Smooth muscle cell (in vitro differentiated cells): ENCODE data around the gene IGF1R. TPM values are rescaled to one million over a fixed set of nuclear protein-coding genes. Genes with fewer than 3 reads are reported as not detected.

ENCODE experiments used
- DNase-seq: peaks from one replicate; lab custom pipeline; 2025; ENCODE audit not compliant: unreplicated experiment; lab: John Stamatoyannopoulos, UW
- H2AFZ ChIP-seq: fragments of 200-600 bp; sonication (generic); 2 replicates; pipeline ENCODE4 v1.6.0; 2016; ENCODE audit warnings: antibody characterized with exemption, low read depth, mild to moderate bottlenecking
- H3F3A ChIP-seq: fragments of 200-600 bp; sonication (generic); 2 replicates; pipeline ENCODE4 v1.6.0; 2017; ENCODE audit warnings: antibody characterized with exemption, low read depth
- H3K27ac ChIP-seq: fragments of 200-600 bp; sonication (generic); 2 replicates; pipeline ENCODE4 v1.5.1; 2016; ENCODE audit warnings: low read depth, mild to moderate bottlenecking
- H3K27me3 ChIP-seq: fragments of 200-600 bp; sonication (generic); 2 replicates; pipeline ENCODE4 v1.6.1; 2016; ENCODE audit warnings: low read depth, mild to moderate bottlenecking
- H3K36me3 ChIP-seq: fragments of 200-600 bp; sonication (generic); 2 replicates; pipeline ENCODE4 v1.5.1; 2016; ENCODE audit warnings: low read depth
- H3K4me1 ChIP-seq: fragments of 200-600 bp; sonication (generic); 2 replicates; pipeline ENCODE4 v1.5.1; 2016; ENCODE audit warnings: low read depth
- H3K4me2 ChIP-seq: fragments of 200-600 bp; sonication (generic); 2 replicates; pipeline ENCODE4 v1.6.0; 2016; ENCODE audit warnings: mild to moderate bottlenecking
- H3K4me3 ChIP-seq: fragments of 200-600 bp; sonication (generic); 2 replicates; pipeline ENCODE4 v1.5.1; 2016; ENCODE audit warnings: mild to moderate bottlenecking
- H3K79me2 ChIP-seq: fragments of 200-600 bp; sonication (generic); 2 replicates; pipeline ENCODE4 v1.6.0; 2016; ENCODE audit warnings: low read depth, mild to moderate bottlenecking
- H3K9ac ChIP-seq: fragments of 200-600 bp; sonication (generic); 2 replicates; pipeline ENCODE4 v1.6.0; 2016; ENCODE audit warnings: low read depth
- H3K9me3 ChIP-seq: fragments of 200-600 bp; sonication (generic); replicated peaks from 2 replicates; pipeline ENCODE4 v1.5.1; 2016; ENCODE audit warnings: low read depth
- H4K20me1 ChIP-seq: fragments of 200-600 bp; sonication (generic); 2 replicates; pipeline ENCODE4 v1.6.0; 2016; ENCODE audit warnings: low read depth
- CTCF ChIP-seq: fragments of 200-600 bp; sonication (generic); IDR thresholded peaks from 2 replicates; pipeline ENCODE4 v1.5.1; 2017; ENCODE audit warnings: borderline replicate concordance, mild to moderate bottlenecking, antibody characterized with exemption; ENCODE audit not compliant: insufficient read depth, poor library complexity, severe bottlenecking
- WGBS: methylation state at CpG from one replicate; pipeline ENCODE4 v1.1.7; 2016; ENCODE audit warnings: low lambda C conversion rate; 5-methylcytosine and 5-hydroxymethylcytosine counted together
- polyA plus RNA-seq: library from polyadenylated mRNA; unstranded; fragments of >200 nt; fragmentation: Nextera tagmentation; extraction: Ambion mirVana; gene quantifications from 2 replicates; pipeline ENCODE4 v1.2.1, GENCODE V29; 2016
- total RNA-seq: library from RNA; depleted of rRNA; stranded (reverse); fragments of >200 nt; gene quantifications from 2 replicates; pipeline ENCODE4 v1.2.3, GENCODE V29; 2014

The IGF1R gene
- total and polyA plus RNA-seq, 2 experiments from 2014 or later, result 14.0 to 70.2 TPM

GRCh38 chr15:98669638-98670037, 21.3 kb downstream of the IGF1R start:
- whole genome bisulfite sequencing, result 66% methylated on average over 7 of the region's 7 CpGs
- no peak for TF ChIP-seq CTCF
- no peaks in the 10 kb centered on the region for H3K36me3 ChIP-seq
- H3F3A ChIP-seq, result peaks cover 34% of the 10 kb centered on the region
- peaks cover 33% of the 10 kb centered on the region for H4K20me1 ChIP-seq
- H3K4me3 ChIP-seq, result no peak overlapping the region
- no peaks in the 10 kb centered on the region for H3K27me3 ChIP-seq
- peak overlapping the region; percentile 73 for H3K9ac ChIP-seq
- DNase-seq, result no peak
- peaks cover 50% of the 10 kb centered on the region for H3K4me1 ChIP-seq
- H3K79me2 ChIP-seq, result peaks cover 87% of the 10 kb centered on the region
- no peak overlapping the region for H2AFZ ChIP-seq
- H3K4me2 ChIP-seq, result peak overlapping the region; percentile 79
- peak overlapping the region; percentile 96 for H3K27ac ChIP-seq
- no peaks in the 10 kb centered on the region for H3K9me3 ChIP-seq

- H3K9me3 ChIP-seq, result no peaks in the 10 kb centered on the region
- H3K4me1 ChIP-seq, result peaks cover 50% of the 10 kb centered on the region
- H4K20me1 ChIP-seq, result peaks cover 33% of the 10 kb centered on the region
- peak overlapping the region; percentile 68 for H2AFZ ChIP-seq
- H3K27ac ChIP-seq, result peak overlapping the region; percentile 96
- H3K4me3 ChIP-seq, result peak overlapping the region; percentile 22
- peaks cover 87% of the 10 kb centered on the region for H3K79me2 ChIP-seq
- peak overlapping the region; percentile 70 for H3K9ac ChIP-seq
- H3K36me3 ChIP-seq, result no peaks in the 10 kb centered on the region
- peak overlapping the region; percentile 84 for H3K4me2 ChIP-seq
- H3F3A ChIP-seq, result peaks cover 34% of the 10 kb centered on the region
- DNase-seq, result no peak
- H3K27me3 ChIP-seq, result no peaks in the 10 kb centered on the region
- WGBS, result 10% methylated on average over 6 of the region's 6 CpGs
- TF ChIP-seq CTCF, result no peak
Measured at GRCh38 chr15:98671060-98672008, 23.0 kb downstream of the IGF1R start.

- TF ChIP-seq CTCF, result no peak
- H3F3A ChIP-seq, result peaks cover 34% of the 10 kb centered on the region
- 96% methylated on average over 4 of the region's 4 CpGs for WGBS
- H3K4me3 ChIP-seq, result no peak overlapping the region
- H4K20me1 ChIP-seq, result peaks cover 33% of the 10 kb centered on the region
- H3K9ac ChIP-seq, result no peak overlapping the region
- no peaks in the 10 kb centered on the region for H3K9me3 ChIP-seq
- H3K79me2 ChIP-seq, result peaks cover 88% of the 10 kb centered on the region
- no peak overlapping the region for H3K4me2 ChIP-seq
- no peak for DNase-seq
- H3K4me1 ChIP-seq, result peaks cover 38% of the 10 kb centered on the region
- no peaks in the 10 kb centered on the region for H3K36me3 ChIP-seq
- H3K27ac ChIP-seq, result peak overlapping the region; percentile 29
- H2AFZ ChIP-seq, result no peak overlapping the region
- no peaks in the 10 kb centered on the region for H3K27me3 ChIP-seq
Measured at GRCh38 chr15:98673133-98673532, 24.8 kb downstream of the IGF1R start.
